ENCODE measurements around the gene SLC9A1.

DNA sequence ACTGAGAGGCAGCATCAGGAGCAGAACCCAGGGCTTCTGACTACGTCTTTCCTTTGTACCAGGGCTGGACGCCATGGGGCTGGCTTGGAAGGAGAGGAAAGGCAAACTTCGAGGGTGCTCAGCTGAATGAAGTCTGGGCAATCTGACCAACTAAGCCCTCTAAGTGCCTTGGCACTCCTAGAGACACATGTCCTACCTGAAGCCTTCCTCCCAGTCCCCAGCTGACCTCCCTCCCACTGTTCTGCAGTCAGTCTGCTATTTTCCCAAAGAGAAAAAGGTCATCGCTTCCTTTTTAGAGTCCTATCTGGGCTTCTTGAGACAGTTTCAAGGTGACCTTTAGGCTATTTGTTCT is 5.2 kb downstream of the SLC9A1 start:
- TF ChIP-seq, protein P1, sequence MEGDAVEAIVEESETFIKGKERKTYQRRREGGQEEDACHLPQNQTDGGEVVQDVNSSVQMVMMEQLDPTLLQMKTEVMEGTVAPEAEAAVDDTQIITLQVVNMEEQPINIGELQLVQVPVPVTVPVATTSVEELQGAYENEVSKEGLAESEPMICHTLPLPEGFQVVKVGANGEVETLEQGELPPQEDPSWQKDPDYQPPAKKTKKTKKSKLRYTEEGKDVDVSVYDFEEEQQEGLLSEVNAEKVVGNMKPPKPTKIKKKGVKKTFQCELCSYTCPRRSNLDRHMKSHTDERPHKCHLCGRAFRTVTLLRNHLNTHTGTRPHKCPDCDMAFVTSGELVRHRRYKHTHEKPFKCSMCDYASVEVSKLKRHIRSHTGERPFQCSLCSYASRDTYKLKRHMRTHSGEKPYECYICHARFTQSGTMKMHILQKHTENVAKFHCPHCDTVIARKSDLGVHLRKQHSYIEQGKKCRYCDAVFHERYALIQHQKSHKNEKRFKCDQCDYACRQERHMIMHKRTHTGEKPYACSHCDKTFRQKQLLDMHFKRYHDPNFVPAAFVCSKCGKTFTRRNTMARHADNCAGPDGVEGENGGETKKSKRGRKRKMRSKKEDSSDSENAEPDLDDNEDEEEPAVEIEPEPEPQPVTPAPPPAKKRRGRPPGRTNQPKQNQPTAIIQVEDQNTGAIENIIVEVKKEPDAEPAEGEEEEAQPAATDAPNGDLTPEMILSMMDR (IDR thresholded peaks at IDR 0.05) = no peak
- no peak for TF ChIP-seq POLR2A (IDR thresholded peaks at IDR 0.05)
